NCI-H1092 (cell line): ENCODE measurements around the gene PAK3.

ENCODE experiments used
- DNase-seq: peaks from one replicate; lab custom pipeline; 2025; lab: John Stamatoyannopoulos, UW

The PAK3 gene

DNA sequence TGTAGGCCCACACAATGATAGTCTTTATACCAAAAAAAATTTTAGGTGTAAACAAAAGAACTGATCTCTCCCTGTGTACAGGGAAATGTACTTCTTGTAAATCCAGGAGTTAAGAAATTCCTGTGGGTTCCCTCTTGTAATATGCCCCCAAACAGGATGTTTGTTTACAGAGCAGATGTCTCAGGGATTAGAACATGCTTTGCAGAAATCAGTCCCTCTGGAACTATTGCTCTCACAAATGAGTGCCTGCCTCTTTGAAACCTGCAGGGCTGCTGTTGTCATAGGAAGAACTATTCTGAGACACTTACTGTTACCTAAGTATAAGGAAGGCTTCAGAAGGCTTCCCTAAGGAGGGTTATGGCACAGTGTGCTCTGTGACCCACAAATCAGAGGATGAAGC lies 35.6 kb downstream of the PAK3 start:
- no peak for DNase-seq

DNA sequence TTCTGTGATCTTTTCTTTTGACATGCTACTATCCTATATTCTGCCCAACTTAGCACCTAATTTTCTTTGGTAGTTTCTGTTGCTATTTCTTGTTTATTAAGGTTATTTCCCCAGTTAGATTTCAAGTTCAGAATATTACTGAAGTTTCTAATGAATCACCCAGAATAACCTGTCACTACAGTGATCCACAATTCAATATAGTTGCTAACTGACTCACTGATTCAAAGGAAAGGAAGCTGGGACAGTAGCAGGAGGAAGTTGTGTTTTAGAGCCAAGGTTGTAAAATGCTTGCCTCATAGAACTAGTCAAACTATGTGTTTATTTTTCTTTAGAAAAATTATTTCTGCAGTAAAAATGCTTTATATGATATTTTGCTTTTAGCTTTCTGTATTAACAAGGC lies 37.4 kb downstream of the PAK3 start:
- no peak for DNase-seq

DNA sequence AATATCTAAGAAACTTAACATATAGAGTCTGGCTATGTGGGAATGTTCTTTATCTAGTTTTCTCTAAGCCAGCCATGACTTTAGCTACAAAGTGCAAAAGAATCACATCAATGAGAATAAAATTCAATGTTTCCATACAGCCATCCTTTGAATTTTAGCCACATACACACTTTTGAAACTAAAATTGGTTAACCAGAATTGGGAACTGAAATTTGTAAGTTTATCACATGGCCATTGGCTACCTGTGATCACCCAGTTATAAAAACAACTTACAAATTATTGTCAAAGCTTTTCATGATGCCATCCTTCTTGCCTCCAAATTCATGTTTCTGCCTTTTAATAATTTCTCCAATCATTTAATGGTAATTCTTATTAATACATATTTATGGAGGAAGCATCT lies 49.9 kb downstream of the PAK3 start:
- no peak for DNase-seq

DNA sequence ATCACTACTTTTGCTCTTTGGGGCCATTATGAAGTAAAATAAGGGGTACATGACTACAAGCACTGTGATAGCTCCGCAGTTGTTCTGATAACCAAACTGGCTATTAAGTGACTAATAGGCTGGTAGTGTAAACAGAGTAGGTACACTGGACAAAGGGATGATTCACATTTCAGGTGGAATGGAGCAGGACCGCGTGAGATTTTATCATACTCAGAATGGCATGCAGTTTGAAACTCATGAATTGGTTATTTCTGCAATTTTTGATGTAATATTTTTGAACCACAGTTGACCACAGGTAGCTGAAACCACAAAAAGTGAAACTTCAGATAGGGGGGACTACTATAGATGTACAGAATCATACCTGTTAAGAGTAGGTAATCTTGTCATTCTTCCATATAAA lies 55.8 kb downstream of the PAK3 start:
- DNase-seq: no peak

DNA sequence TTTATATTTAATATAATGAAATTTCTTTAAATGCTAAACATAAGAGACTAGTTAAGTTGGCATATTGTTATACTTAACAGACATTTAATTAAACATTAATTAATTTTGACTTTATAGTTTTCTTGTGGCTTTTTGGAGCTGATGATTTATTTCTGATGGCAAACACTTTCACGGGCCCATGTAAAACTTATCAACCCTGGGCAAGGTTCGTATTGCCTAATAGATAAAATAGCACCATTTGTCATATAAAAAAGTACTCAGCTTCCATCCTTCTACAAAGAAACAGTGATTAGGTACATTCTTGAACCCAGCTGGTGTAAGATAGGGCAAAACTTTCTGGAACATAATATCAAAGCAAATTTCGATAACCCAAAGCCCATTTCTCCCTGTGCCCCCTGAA lies 63.2 kb downstream of the PAK3 start:
- no peak for DNase-seq

DNA sequence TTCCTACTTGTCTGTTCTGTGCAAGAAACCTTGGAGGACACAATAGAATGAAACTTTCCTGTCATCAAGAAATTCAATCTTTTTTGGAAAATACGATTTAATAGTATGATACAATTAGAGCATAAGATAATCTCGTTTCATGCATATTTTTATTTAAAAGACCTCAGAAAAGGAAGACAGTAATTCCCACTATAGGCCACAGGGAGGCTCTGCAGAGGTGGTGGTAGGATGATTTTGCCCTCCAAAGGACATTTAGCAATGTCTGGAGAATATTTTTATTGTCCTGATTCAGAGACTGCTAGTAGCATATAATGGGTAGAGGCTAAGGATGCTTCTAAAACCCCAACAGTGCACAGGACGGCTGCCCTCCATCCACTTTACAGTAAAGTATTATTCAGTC lies 68.7 kb downstream of the PAK3 start:
- no peak for DNase-seq

DNA sequence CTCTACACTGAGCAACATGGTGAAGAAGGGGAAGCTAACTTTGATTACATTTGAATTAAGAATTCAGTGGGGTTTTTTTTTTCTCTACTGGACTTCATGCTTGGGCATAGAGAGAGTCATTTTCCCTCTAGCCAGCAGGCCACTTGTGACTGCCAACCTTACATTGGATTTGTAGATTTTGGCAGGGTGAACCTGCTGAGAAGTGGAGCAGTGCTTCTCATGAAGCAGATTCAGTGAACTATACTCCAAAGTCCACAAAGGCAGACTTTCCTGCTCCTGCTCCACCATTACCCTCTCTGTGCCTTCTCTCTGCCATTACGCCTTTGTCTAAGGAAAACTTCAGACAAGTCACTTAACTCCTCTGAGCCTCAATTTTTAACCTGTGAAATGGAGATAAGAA lies 69.9 kb downstream of the PAK3 start:
- peak; percentile 19 for DNase-seq

DNA sequence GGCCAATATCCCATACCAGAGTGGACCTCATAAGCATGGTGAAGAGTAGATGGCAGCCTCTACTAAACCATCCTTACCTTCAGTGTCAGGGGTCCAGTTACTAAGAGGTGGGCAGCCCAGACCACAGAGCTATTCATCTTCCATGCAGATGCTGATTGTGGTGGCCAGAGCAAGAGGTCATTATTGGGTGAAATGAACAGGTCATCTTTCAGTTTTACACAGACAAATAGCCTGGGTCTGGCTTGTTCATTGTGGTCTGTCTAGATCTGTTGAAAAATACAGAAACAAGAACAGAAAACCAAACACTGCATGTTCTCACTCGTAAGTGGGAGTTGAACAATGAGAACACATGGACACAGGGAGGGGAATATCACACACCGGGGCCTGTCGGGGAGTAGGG lies 71.3 kb downstream of the PAK3 start:
- DNase-seq: no peak

DNA sequence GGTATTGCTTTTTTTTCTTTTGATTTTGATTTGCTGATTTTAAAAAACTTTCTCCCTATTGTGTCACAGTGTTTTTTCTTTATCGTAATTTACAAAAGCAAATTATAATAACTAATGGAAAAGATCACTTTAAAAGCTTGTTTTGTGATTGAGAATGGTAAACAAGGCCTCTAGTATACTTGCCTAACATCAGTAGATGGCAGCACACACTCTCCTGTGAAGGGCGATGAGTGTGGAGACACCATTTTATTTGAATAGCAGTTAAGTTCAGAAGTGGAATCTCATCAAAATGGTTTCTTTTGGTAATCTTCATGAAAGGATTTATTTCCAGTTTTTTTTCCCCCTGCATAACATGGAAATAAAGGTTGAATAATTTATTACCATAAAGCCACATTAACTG lies 72.3 kb downstream of the PAK3 start:
- DNase-seq: peak; percentile 57

DNA sequence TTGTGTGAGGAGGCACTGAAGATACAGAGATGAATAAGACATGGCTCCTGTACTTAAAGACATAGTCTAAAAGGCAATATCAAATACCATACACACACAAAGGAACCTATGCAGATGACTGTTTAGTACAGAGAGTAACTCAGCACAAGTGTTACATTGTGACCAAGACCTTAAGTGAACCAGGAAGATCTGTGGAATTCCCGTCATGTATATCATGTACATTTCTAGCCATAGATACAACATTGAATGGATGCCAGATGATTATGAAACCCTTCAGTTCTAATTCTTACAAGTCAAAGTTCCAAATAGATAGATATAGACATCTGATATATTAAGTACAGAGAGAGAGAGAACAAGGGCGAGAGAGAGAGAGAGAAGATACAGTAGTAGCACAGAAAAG lies 73.2 kb downstream of the PAK3 start:
- DNase-seq: no peak

DNA sequence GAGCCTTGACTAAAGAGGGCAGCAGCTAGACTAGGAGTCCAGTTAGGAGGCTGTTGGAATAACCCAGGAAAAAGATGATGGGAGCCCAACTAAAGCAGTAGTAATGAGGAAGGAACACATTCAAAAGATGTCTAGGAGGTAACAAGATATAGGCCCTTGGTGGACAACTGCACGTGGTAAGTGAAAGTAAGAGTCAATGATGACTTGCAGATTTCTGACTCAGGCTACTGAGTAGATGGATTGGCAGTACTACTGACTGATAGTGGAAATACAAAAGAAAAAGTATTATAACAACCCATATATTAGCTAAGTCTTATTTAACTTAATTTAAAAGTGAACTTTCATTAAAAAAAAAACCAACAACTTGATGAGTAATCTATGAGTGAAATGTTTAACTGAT lies 74.0 kb downstream of the PAK3 start:
- DNase-seq: no peak

DNA sequence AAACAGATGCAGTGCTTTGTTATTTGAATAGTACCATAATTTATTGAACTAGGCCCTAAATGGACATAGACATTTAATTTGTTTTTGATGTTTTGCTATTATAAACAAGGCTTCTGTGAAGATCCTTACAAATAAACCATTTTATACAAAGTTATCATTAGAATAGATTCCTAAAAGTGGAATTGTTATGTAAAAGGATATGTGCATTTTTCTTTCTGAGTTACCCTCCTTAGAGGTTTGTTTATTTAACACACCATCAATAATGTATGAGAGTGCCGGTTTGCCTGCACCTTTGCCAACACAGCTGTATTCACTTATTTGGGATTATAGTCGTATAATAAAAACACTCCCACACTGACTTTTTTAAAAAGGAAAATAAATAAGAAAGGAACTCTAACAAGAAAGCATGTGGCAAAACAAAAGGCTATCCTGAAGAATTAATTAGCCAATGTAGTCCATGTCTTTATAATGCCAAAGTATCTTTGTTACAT lies 84.8 kb downstream of the PAK3 start:
- DNase-seq: peak; percentile 19

DNA sequence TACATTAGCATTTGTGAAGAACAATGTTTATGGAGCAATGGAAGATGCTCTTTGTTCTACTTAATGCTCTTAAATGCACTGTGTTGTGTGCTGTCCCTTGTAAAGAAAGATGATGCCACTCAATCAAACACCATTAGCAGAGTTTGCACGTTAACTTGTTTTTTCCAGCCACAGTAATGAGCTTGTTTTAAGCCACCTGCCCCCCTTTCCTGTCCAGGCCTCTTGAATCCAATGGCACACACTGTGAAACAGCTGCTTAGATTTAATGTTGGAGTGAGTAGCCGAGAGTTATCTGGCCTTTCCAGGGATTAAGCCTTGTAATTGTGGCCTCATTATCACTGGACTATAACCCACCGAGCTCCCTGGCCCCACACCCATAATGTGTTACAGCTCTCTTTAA lies 86.0 kb downstream of the PAK3 start:
- DNase-seq: peak; percentile 86

DNA sequence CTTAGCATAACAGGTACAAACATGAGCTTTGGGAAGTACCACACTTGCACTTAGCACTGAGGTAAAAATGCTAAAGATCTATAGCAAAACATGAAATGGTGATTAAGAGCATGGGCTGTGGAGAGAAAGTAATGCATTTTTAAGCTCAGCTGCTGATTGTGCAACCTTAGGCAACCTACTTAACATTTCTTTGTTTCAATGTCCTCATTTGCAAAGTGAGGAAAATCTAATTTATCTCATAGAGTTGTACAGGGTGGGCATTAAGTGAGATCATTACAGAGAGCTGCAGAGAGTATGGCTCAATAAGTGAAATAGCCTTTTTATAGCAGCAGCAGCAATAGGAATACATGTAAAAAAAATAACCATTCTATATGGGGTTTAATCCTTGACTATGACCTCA lies 87.0 kb downstream of the PAK3 start:
- no peak for DNase-seq

DNA sequence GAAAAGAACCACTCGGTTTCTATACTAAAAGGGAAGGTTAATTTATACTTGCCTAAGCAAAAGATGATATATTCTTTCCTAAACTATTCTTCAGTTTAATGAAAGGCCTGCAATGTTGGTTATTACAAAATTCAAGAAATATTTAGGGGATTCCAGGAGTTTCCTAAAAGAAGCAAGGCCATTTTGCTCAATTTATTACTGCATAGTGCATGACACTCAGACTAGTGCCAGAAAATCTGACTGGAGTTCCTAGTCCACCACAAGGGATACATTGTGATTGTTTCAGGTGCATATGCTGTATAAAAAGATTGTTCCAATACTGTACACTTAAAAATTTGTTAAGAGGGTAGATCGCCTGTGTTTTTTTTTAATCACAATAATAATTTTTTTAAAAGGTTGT lies 95.6 kb downstream of the PAK3 start:
- DNase-seq: no peak

DNA sequence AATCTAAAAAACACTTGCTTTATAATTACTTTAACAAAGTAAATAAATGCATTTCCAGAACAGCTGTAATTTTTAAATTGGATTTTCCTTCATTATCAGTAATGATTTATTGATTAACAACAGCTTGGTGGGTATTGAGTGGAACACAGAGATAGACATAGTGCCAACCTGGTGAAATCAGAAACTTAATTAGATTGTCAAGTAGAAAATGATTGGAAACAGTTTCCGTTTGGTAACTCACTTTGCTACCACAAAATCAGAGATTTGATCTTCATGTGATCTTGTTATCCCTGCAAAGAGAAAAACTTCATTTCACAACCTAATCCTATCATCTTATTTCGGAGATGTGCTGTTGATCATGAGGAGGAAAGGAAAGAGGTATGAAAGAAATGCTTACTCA lies 103.5 kb downstream of the PAK3 start:
- no peak for DNase-seq

DNA sequence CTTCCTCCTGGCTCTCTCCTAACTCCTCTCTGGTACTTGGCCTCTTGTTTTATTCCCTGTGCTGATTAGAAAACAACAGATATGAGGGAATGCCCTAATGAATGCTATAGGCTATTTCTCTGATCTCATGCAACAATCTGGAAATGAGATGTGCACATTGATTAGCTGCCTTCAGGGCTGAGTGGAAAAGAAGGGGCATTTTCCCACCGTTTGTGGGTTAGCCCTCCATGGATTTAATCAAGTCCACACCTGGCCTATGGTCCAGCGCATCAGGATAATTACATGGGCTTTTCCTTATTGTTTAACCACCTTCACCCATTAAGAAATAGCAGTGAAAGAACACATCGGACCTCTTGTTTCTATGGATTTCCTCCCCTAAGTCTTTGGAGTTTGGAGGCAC lies 104.3 kb downstream of the PAK3 start:
- no peak for DNase-seq

DNA sequence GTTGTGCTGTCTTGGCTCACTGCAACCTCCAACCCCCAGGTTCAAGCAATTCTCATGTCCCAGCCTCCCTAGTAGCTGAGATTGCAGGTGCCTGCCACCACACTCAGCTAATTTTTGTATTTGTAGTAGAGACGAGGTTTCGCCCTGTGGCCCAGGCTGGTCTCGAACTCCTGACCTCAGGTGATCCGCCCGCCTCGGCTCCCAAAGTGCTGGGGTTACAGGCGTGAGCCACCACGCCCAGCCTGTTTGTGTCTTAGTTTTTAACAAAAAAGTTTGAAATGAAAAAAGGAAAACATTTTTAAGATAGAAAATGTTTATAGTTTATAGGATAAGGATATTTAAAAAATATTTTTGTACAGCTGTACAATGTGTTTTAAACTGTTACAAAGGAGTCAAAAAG lies 111.9 kb downstream of the PAK3 start:
- DNase-seq: no peak

DNA sequence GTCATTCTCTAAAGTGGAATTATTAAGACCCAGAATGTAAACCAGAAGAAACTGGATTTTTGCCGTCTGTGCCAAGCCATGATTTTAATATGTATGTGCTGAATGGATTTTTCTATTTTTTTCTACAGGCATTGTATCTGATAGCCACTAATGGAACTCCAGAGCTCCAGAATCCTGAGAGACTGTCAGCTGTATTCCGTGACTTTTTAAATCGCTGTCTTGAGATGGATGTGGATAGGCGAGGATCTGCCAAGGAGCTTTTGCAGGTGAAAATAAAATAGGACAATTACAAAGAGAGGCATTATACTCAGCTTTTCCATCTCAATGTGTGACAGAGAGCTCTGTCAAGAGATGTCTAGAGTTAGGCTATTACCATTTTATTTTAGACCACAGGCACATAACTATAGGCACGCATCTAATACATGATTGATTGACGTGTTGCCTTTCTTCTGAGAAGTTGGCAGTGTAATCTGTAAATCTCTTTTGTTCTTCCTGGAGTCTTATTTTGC lies 120.4 kb downstream of the PAK3 start:
- no peak for DNase-seq

DNA sequence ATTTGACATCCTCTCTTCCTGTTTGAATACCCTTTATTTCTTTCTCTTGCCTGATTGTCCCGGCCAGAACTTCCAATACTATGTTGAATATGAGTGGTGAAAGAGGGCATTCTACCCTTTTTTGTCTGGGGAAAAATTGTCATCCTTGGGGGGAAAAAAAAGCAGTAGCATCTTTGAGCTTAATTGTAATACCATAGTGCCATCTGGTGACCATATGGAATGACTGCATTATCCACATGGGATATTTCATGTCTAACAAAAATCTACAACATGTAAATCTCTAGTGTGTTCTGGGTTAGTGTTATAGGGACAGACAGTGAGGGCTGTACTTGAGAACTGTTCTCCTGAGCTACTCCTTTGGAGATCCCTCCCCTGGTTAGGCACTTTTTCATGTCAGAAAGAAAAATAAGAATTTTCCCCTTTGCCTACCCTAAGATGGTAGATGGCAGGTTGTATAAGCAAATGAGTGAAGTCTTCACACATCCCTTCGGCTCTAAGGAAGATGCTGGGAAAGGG lies 148.3 kb downstream of the PAK3 start:
- DNase-seq: peak; percentile 50

DNA sequence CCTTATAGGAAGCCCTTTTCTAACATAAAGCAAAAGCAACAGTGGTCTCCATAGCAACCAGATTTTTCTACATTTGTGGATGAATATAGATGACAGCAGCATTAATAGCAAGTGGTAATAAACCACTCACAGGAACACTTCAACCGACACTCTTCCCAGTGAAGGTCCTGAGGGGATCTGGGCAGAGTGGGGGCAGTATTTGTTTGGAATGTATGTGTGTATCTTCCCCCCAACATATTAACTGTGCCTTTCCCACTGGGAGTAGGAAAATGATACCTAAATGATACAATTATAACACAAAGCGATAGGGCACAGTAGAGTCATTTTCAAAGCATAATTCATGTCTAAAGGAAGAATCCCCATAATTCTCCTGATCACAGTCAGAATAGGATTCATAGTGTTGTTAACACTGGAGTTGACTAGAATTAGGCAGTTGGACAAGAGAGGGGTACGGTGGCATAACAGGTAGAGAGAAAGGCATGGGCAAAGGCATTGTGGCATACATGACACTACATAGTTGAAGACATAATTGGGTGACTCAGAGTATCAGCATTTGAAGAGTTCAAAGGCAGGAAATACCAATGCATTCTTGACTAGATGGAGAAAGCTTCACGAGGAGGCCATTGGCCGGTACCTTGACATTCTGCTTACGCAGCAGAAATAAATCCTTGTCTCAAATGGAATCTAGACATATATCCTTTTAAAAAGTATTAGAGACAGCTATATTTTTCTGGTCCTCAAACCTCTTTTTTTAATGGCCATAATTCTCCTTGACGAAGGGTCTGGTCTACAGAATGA lies 159.1 kb downstream of the PAK3 start:
- DNase-seq: no peak

DNA sequence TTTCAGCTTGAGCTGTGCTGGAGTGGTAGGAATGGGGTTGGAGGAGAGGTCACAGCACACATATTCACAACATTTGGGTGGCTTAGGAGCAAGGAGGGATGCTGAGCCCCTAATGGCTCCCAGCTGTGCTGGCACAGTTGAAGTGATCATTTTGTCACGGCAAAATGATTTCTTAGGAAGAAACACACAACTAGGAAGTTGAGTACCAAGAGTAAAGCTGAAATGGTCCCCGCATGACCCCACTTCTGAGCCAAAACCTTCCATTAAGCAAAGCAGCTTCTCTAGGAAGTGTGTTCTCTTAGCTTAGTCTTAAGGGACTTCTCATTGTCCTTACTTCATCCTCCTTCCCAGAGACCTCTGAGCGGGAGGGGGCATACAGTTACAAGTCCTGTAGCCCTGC lies 161.7 kb downstream of the PAK3 start:
- no peak for DNase-seq

DNA sequence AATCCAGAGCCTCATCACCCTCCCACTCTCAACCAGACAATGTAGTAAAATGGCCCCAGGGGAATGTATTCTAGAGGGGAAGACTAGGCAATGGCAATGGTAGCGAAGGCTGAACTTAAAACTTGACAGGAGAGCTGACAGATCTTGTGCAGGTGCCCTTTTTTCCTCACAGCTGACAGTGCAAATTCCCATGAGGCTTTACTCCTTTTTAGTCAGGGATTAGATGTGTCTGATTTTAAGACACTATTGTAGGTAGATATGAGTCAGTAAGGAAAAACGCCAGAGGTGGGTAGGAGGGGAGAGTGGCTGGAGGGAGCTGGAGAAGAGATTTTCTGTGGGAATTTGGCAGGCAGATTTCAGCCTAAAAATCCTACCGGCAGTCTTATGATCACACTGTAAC lies 163.6 kb downstream of the PAK3 start:
- no peak for DNase-seq

DNA sequence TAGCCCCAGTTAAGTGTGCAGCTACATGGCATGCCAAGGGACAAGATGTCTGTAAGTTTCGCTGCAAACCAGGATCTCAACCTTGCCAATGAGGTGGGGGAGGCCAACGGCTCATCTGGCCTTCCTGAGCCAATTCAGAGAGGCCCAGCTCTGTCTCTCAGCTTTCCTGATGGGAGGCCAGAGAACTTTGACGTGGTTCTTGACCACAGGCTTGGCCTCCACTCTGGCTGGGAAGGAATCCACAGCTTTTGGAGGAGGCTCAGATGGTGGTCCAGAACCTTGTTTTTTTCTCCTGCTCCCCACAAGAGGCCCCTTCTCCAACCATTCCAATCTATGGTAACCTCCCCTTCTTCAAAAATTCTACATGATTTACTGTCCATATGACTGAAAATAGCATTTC lies 164.5 kb downstream of the PAK3 start:
- DNase-seq: no peak
